Colonic mucosa (tissue), 4 donors: ENCODE results near the gene KCNK18. TPM values are rescaled to one million over a fixed set of nuclear protein-coding genes. Genes with fewer than 3 reads are reported as not detected.

Experiments used
- DNase-seq: peaks from one replicate; pipeline ENCODE4 v3.0.0-alpha.2; 2020
- H3K27ac ChIP-seq: fragments of 200-600 bp; one replicate; pipeline ENCODE4 v1.8.0; 2021
- H3K27me3 ChIP-seq: fragments of 200-600 bp; one replicate; pipeline ENCODE4 v1.8.0; 2021
- H3K36me3 ChIP-seq: fragments of 200-600 bp; one replicate; pipeline ENCODE4 v1.8.0; 2021
- H3K4me1 ChIP-seq: fragments of 200-600 bp; one replicate; pipeline ENCODE4 v1.8.0; 2021; ENCODE audit warnings: mild to moderate bottlenecking
- H3K4me3 ChIP-seq: fragments of 200-600 bp; one replicate; pipeline ENCODE4 v1.8.0; 2021
- H3K9ac ChIP-seq, 2 donors: one replicate each; pipeline ENCODE4 v1.7.0; 2013; ENCODE audit warnings: control low read depth in 2 of 2, low read depth in 2 of 2, low read length in 2 of 2
- H3K9me3 ChIP-seq: fragments of 200-600 bp; one replicate; pipeline ENCODE4 v1.8.0; 2021
- CTCF ChIP-seq: fragments of 200-600 bp; IDR thresholded peaks from one replicate; pipeline ENCODE4 v1.8.0; 2022; ENCODE audit warnings: antibody characterized with exemption, mild to moderate bottlenecking
- intact Hi-C: fragments of 100-400 bp; cut with DNase I; formaldehyde crosslinking; loops from one replicate; pipeline ENCODE4 v1.14.1; 2022
- total RNA-seq, 2 donors: library from RNA; stranded (reverse); fragmentation: NEBNext Ultra II Directional in 1 of 2; extraction: Animal tissue kit (Norgen Biotek cat#: 25700) in 1 of 2; gene quantifications; one replicate each; pipeline ENCODE4 v1.2.1, GENCODE V29; 2021
- donor health status: healthy.
- donor health status: DM: no; HTN: no; CAD: no.
- donor health status: DM: no; HTN: no; CAD: no.

Gene KCNK18
- total RNA-seq, 2 donors from 2014 or later = not detected

GRCh38 chr10:117164592-117165537, 32.4 kb upstream of the KCNK18 start:
- peaks cover 98% of the 10 kb centered on the region for H3K27me3 ChIP-seq
- intact Hi-C loops = no loop called here
- no peaks in the 10 kb centered on the region for H3K36me3 ChIP-seq
- no peak overlapping the region for H3K9ac ChIP-seq
- H3K9me3 ChIP-seq = no peaks in the 10 kb centered on the region
- H3K4me3 ChIP-seq = no peak overlapping the region
- peaks cover 4% of the 10 kb centered on the region for H3K4me1 ChIP-seq
- DNase-seq = no peak
- no peak for TF ChIP-seq CTCF
- H3K27ac ChIP-seq = no peak overlapping the region

GRCh38 chr10:117165538-117166417, 31.5 kb upstream of the KCNK18 start:
- no peaks in the 10 kb centered on the region for H3K36me3 ChIP-seq
- no peak overlapping the region for H3K4me3 ChIP-seq
- no peak for DNase-seq
- H3K27me3 ChIP-seq = peaks cover 93% of the 10 kb centered on the region
- TF ChIP-seq CTCF = peak; percentile 31
- no peak overlapping the region for H3K9ac ChIP-seq
- intact Hi-C loops = no loop called here
- no peak overlapping the region for H3K27ac ChIP-seq
- H3K4me1 ChIP-seq = peaks cover 4% of the 10 kb centered on the region
- no peaks in the 10 kb centered on the region for H3K9me3 ChIP-seq

- Histone ChIP-seq H3K4me3 (no peak overlapping the region), H3K9ac (no peak overlapping the region), H3K27ac (no peak overlapping the region), H3K4me1 (peaks cover 4% of the 10 kb centered on the region), H3K27me3 (peaks cover 88% of the 10 kb centered on the region), H3K9me3 (no peaks in the 10 kb centered on the region), H3K36me3 (no peaks in the 10 kb centered on the region)
- no peak for TF ChIP-seq CTCF
- no peak for DNase-seq
- intact Hi-C loops = no loop called here
These were observed 30.6 kb upstream of the KCNK18 start for GRCh38 chr10:117166418-117167345.

GRCh38 chr10:117167346-117167788, 29.9 kb upstream of the KCNK18 start:
- Histone ChIP-seq H3K27ac (no peak overlapping the region), H3K36me3 (no peaks in the 10 kb centered on the region), H3K4me1 (peaks cover 4% of the 10 kb centered on the region), H3K4me3 (no peak overlapping the region), H3K9me3 (no peaks in the 10 kb centered on the region), H3K27me3 (peaks cover 81% of the 10 kb centered on the region), H3K9ac (peak overlapping the region in 1 of 2 donors; percentile 24)
- DNase-seq = no peak
- intact Hi-C loops = no loop called here
- no peak for TF ChIP-seq CTCF
